ENCODE results near the gene MINDY3.

DNA sequence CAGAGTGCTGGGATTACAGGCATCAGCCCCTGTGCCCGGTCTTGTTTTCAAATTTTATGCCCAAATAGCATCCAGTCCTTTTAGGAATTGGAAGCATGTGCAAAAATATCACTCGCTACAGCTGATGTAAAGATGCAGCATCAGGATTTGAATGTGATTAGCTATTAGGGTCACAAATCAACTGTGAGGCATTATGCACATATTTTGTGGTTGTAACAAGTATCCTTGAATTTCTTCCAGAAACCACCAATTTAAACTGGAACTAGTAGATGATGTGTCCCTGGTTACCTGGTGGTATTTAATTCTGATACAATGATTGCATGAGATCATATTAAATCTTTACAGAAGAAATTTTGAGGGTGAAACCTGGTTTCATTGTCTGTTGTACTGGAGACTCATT, 99.6 kb downstream of the MINDY3 start:
- TF ChIP-seq, protein P1, sequence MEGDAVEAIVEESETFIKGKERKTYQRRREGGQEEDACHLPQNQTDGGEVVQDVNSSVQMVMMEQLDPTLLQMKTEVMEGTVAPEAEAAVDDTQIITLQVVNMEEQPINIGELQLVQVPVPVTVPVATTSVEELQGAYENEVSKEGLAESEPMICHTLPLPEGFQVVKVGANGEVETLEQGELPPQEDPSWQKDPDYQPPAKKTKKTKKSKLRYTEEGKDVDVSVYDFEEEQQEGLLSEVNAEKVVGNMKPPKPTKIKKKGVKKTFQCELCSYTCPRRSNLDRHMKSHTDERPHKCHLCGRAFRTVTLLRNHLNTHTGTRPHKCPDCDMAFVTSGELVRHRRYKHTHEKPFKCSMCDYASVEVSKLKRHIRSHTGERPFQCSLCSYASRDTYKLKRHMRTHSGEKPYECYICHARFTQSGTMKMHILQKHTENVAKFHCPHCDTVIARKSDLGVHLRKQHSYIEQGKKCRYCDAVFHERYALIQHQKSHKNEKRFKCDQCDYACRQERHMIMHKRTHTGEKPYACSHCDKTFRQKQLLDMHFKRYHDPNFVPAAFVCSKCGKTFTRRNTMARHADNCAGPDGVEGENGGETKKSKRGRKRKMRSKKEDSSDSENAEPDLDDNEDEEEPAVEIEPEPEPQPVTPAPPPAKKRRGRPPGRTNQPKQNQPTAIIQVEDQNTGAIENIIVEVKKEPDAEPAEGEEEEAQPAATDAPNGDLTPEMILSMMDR (tag by site-specific recombination; IDR thresholded peaks at IDR 0.05): no peak
- TF ChIP-seq ZNF843 (tag by site-specific recombination; IDR thresholded peaks at IDR 0.05) (no peak), ZNF274 (IDR thresholded peaks at IDR 0.05; ENCODE audit: low read length) (no peak), ZNF274 (tag by site-specific recombination; IDR thresholded peaks at IDR 0.05; ENCODE audit: borderline replicate concordance) (no peak), MEIS1 (CRISPR knock-in tag; IDR thresholded peaks at IDR 0.05; ENCODE audit: borderline replicate concordance) (no peak)
- TF ChIP-seq, protein P2, sequence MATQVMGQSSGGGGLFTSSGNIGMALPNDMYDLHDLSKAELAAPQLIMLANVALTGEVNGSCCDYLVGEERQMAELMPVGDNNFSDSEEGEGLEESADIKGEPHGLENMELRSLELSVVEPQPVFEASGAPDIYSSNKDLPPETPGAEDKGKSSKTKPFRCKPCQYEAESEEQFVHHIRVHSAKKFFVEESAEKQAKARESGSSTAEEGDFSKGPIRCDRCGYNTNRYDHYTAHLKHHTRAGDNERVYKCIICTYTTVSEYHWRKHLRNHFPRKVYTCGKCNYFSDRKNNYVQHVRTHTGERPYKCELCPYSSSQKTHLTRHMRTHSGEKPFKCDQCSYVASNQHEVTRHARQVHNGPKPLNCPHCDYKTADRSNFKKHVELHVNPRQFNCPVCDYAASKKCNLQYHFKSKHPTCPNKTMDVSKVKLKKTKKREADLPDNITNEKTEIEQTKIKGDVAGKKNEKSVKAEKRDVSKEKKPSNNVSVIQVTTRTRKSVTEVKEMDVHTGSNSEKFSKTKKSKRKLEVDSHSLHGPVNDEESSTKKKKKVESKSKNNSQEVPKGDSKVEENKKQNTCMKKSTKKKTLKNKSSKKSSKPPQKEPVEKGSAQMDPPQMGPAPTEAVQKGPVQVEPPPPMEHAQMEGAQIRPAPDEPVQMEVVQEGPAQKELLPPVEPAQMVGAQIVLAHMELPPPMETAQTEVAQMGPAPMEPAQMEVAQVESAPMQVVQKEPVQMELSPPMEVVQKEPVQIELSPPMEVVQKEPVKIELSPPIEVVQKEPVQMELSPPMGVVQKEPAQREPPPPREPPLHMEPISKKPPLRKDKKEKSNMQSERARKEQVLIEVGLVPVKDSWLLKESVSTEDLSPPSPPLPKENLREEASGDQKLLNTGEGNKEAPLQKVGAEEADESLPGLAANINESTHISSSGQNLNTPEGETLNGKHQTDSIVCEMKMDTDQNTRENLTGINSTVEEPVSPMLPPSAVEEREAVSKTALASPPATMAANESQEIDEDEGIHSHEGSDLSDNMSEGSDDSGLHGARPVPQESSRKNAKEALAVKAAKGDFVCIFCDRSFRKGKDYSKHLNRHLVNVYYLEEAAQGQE (tag by site-specific recombination; IDR thresholded peaks at IDR 0.05): no peak

Measured in HEK293 (cell line).